ENCODE data around the gene RGMA. TPM values are rescaled to one million over a fixed set of nuclear protein-coding genes. Genes with fewer than 3 reads are reported as not detected.

Gene RGMA
- total and polyA plus RNA-seq, 2 donors from 2014 or later: 4.4 to 4.7 TPM

- intact Hi-C loops (cut with DNase I): no loop called here
- Histone ChIP-seq H3K4me3 (ENCODE audit: low read length in 3 of 3) (no peak overlapping the region), H3K9ac (ENCODE audit: low read length in 3 of 3) (no peak overlapping the region), H3K4me1 (ENCODE audit: control insufficient read depth in 2 of 3, insufficient read depth in 2 of 3, low read depth in 1 of 3, low read length in 3 of 3) (no peaks in the 10 kb centered on the region), H3K9me3 (ENCODE audit: control insufficient read depth in 2 of 3, insufficient read depth in 1 of 3, low read length in 3 of 3) (no peaks in the 10 kb centered on the region), H3K36me3 (ENCODE audit: control insufficient read depth in 2 of 3, insufficient read depth in 3 of 3, low read length in 3 of 3) (peaks cover 27 to 90% (median 63%) of the 10 kb centered on the region in 3 donors), H3K27ac (ENCODE audit: low read depth in 2 of 2, low read length in 2 of 2) (no peak overlapping the region), H3K27me3 (ENCODE audit: control insufficient read depth, insufficient read depth, low read length) (no peaks in the 10 kb centered on the region)
- TF ChIP-seq CTCF (IDR thresholded peaks at IDR 0.05; ENCODE audit: borderline replicate concordance, extremely low read depth, insufficient read depth): no peak
- FAIRE-seq (no peak), DNase-seq (peak in 1 of 5 donors; percentile 37)
Measured at GRCh38 chr15:93019971-93020370, 69.0 kb downstream of the RGMA start.

- no peak for TF ChIP-seq CTCF (IDR thresholded peaks at IDR 0.05; ENCODE audit: borderline replicate concordance, extremely low read depth, insufficient read depth)
- no peak overlapping the region for H3K4me3 ChIP-seq (ENCODE audit: low read length in 3 of 3)
- no peak overlapping the region for H3K9ac ChIP-seq (ENCODE audit: low read length in 3 of 3)
- H3K27ac ChIP-seq (ENCODE audit: low read depth in 2 of 2, low read length in 2 of 2): no peak overlapping the region
- no peaks in the 10 kb centered on the region for H3K4me1 ChIP-seq (ENCODE audit: control insufficient read depth in 2 of 3, insufficient read depth in 2 of 3, low read depth in 1 of 3, low read length in 3 of 3)
- DNase-seq: no peak
- H3K36me3 ChIP-seq (ENCODE audit: control insufficient read depth in 2 of 3, insufficient read depth in 3 of 3, low read length in 3 of 3): peaks cover 26 to 90% (median 62%) of the 10 kb centered on the region in 3 donors
- H3K9me3 ChIP-seq (ENCODE audit: control insufficient read depth in 2 of 3, insufficient read depth in 1 of 3, low read length in 3 of 3): no peaks in the 10 kb centered on the region
- no peaks in the 10 kb centered on the region for H3K27me3 ChIP-seq (ENCODE audit: control insufficient read depth, insufficient read depth, low read length)
- intact Hi-C loops (cut with DNase I): no loop called here
- no peak for FAIRE-seq
Measured at GRCh38 chr15:93019090-93019489, 69.9 kb downstream of the RGMA start.

- H3K36me3 ChIP-seq (ENCODE audit: control insufficient read depth in 2 of 3, insufficient read depth in 3 of 3, low read length in 3 of 3): peaks cover 26 to 88% (median 65%) of the 10 kb centered on the region in 3 donors
- no peak overlapping the region for H3K9ac ChIP-seq (ENCODE audit: low read length in 3 of 3)
- H3K4me3 ChIP-seq (ENCODE audit: low read length in 3 of 3): no peak overlapping the region
- no peaks in the 10 kb centered on the region for H3K4me1 ChIP-seq (ENCODE audit: control insufficient read depth in 2 of 3, insufficient read depth in 2 of 3, low read depth in 1 of 3, low read length in 3 of 3)
- intact Hi-C loops (cut with DNase I): no loop called here
- H3K27me3 ChIP-seq (ENCODE audit: control insufficient read depth, insufficient read depth, low read length): no peaks in the 10 kb centered on the region
- H3K9me3 ChIP-seq (ENCODE audit: control insufficient read depth in 2 of 3, insufficient read depth in 1 of 3, low read length in 3 of 3): no peaks in the 10 kb centered on the region
- FAIRE-seq: no peak
- no peak overlapping the region for H3K27ac ChIP-seq (ENCODE audit: low read depth in 2 of 2, low read length in 2 of 2)
- peak in 1 of 5 donors; percentile 30 for DNase-seq
- no peak for TF ChIP-seq CTCF (IDR thresholded peaks at IDR 0.05; ENCODE audit: borderline replicate concordance, extremely low read depth, insufficient read depth)
Measured at GRCh38 chr15:93018574-93018973, 70.4 kb downstream of the RGMA start.

DNA sequence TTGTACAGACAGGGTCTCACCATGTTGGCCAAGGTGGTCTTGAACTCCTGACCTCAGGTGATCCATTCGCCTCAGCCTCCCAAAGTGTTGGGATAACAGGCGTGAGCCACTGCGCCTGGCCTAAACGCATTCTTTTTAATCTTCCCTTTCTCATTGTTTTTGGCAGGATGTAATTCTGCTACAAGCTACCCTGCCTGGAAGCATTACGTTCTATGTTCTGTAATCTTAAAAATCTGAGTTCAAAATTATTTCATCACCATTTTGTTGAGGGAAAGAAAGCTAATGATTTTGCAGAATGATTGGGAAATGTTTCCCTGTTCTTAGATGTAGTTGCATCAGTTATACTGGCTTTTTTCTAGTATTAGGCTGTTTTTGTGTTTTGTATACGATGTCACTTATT lies 71.5 kb downstream of the RGMA start:
- no peaks in the 10 kb centered on the region for H3K9me3 ChIP-seq (ENCODE audit: control insufficient read depth in 2 of 3, insufficient read depth in 1 of 3, low read length in 3 of 3)
- intact Hi-C loops (cut with DNase I): no loop called here
- FAIRE-seq (no peak), DNase-seq (no peak)
- H3K36me3 ChIP-seq (ENCODE audit: control insufficient read depth in 2 of 3, insufficient read depth in 3 of 3, low read length in 3 of 3): peaks cover 31 to 90% (median 68%) of the 10 kb centered on the region in 3 donors
- no peak overlapping the region for H3K9ac ChIP-seq (ENCODE audit: low read length in 3 of 3)
- no peaks in the 10 kb centered on the region for H3K27me3 ChIP-seq (ENCODE audit: control insufficient read depth, insufficient read depth, low read length)
- no peak for TF ChIP-seq CTCF (IDR thresholded peaks at IDR 0.05; ENCODE audit: borderline replicate concordance, extremely low read depth, insufficient read depth)
- H3K27ac ChIP-seq (ENCODE audit: low read depth in 2 of 2, low read length in 2 of 2): no peak overlapping the region
- no peak overlapping the region for H3K4me3 ChIP-seq (ENCODE audit: low read length in 3 of 3)
- H3K4me1 ChIP-seq (ENCODE audit: control insufficient read depth in 2 of 3, insufficient read depth in 2 of 3, low read depth in 1 of 3, low read length in 3 of 3): no peaks in the 10 kb centered on the region
